Measurements from ENCODE around the gene KLHDC3.

Gene KLHDC3

GRCh38 chr6:43013843-43014433 lies at the start of gene KLHDC3, which contains the start of gene MEA1:
KLHDC3 (plus strand) TSS chr6:43014249; CDS start chr6:43017193, 2,944 bp downstream.
MEA1 (minus strand) TSS chr6:43013946; CDS start chr6:43013813, 133 bp downstream.
- in situ Hi-C loops (cut with HindIII; ENCODE audit: low pct_unique_long_range_greater_than_20kb, low sequenced_read_pairs) = no loop called here
- no peak for TF ChIP-seq JUND (IDR thresholded peaks at IDR 0.05; ENCODE audit: low read depth)
- peak; percentile 97 to 100 for DNase-seq (ENCODE audit: low read depth in 1 of 2, low spot score in 1 of 2)

GRCh38 chr6:42966571-42966970 lies 47.5 kb upstream of the KLHDC3 start:
- no peak for DNase-seq (ENCODE audit: low read depth in 1 of 2, low spot score in 1 of 2)
- TF ChIP-seq JUND (IDR thresholded peaks at IDR 0.05; ENCODE audit: low read depth) = no peak
- in situ Hi-C loops (cut with HindIII; ENCODE audit: low pct_unique_long_range_greater_than_20kb, low sequenced_read_pairs) = no loop called here

- in situ Hi-C loops (cut with HindIII; ENCODE audit: low pct_unique_long_range_greater_than_20kb, low sequenced_read_pairs) = no loop called here
- TF ChIP-seq JUND (IDR thresholded peaks at IDR 0.05; ENCODE audit: low read depth) = no peak
- no peak for DNase-seq (ENCODE audit: low read depth in 1 of 2, low spot score in 1 of 2)
These were observed 46.8 kb upstream of the KLHDC3 start for GRCh38 chr6:42967228-42967627.

GRCh38 chr6:42968126-42968701 lies 45.8 kb upstream of the KLHDC3 start:
- no peak for TF ChIP-seq JUND (IDR thresholded peaks at IDR 0.05; ENCODE audit: low read depth)
- in situ Hi-C loops (cut with HindIII; ENCODE audit: low pct_unique_long_range_greater_than_20kb, low sequenced_read_pairs) = no loop called here

GRCh38 chr6:42968783-42969182 lies 45.3 kb upstream of the KLHDC3 start:
- TF ChIP-seq JUND (IDR thresholded peaks at IDR 0.05; ENCODE audit: low read depth) = no peak
- in situ Hi-C loops (cut with HindIII; ENCODE audit: low pct_unique_long_range_greater_than_20kb, low sequenced_read_pairs) = no loop called here
- no peak for DNase-seq (ENCODE audit: low read depth in 1 of 2, low spot score in 1 of 2)

More at GRCh38 chr6:42968126-42968701, 45.8 kb upstream of the KLHDC3 start:
- no peak for DNase-seq (ENCODE audit: low read depth in 1 of 2, low spot score in 1 of 2)

- TF ChIP-seq JUND (IDR thresholded peaks at IDR 0.05; ENCODE audit: low read depth) = no peak
- in situ Hi-C loops (cut with HindIII; ENCODE audit: low pct_unique_long_range_greater_than_20kb, low sequenced_read_pairs) = no loop called here
- DNase-seq (ENCODE audit: low read depth in 1 of 2, low spot score in 1 of 2) = no peak
These were observed 44.6 kb upstream of the KLHDC3 start for GRCh38 chr6:42969431-42969830.

- TF ChIP-seq JUND (IDR thresholded peaks at IDR 0.05; ENCODE audit: low read depth) = no peak
- in situ Hi-C loops (cut with HindIII; ENCODE audit: low pct_unique_long_range_greater_than_20kb, low sequenced_read_pairs) = no loop called here
- no peak for DNase-seq (ENCODE audit: low read depth in 1 of 2, low spot score in 1 of 2)
These were observed 44.1 kb upstream of the KLHDC3 start for GRCh38 chr6:42969934-42970333.

- in situ Hi-C loops (cut with HindIII; ENCODE audit: low pct_unique_long_range_greater_than_20kb, low sequenced_read_pairs) = no loop called here
- no peak for DNase-seq (ENCODE audit: low read depth in 1 of 2, low spot score in 1 of 2)
- no peak for TF ChIP-seq JUND (IDR thresholded peaks at IDR 0.05; ENCODE audit: low read depth)
These were observed 43.0 kb upstream of the KLHDC3 start for GRCh38 chr6:42970871-42971612.

GRCh38 chr6:42971746-42972327 lies 42.2 kb upstream of the KLHDC3 start:
- no peak for DNase-seq (ENCODE audit: low read depth in 1 of 2, low spot score in 1 of 2)
- in situ Hi-C loops (cut with HindIII; ENCODE audit: low pct_unique_long_range_greater_than_20kb, low sequenced_read_pairs) = no loop called here
- TF ChIP-seq JUND (IDR thresholded peaks at IDR 0.05; ENCODE audit: low read depth) = no peak

GRCh38 chr6:42973926-42974325 lies 40.1 kb upstream of the KLHDC3 start:
- in situ Hi-C loops (cut with HindIII; ENCODE audit: low pct_unique_long_range_greater_than_20kb, low sequenced_read_pairs) = no loop called here
- DNase-seq (ENCODE audit: low read depth in 1 of 2, low spot score in 1 of 2) = no peak
- no peak for TF ChIP-seq JUND (IDR thresholded peaks at IDR 0.05; ENCODE audit: low read depth)

GRCh38 chr6:42974919-42975505 lies 39.0 kb upstream of the KLHDC3 start:
- in situ Hi-C loops (cut with HindIII; ENCODE audit: low pct_unique_long_range_greater_than_20kb, low sequenced_read_pairs) = no loop called here
- no peak for DNase-seq (ENCODE audit: low read depth in 1 of 2, low spot score in 1 of 2)
- no peak for TF ChIP-seq JUND (IDR thresholded peaks at IDR 0.05; ENCODE audit: low read depth)

- in situ Hi-C loops (cut with HindIII; ENCODE audit: low pct_unique_long_range_greater_than_20kb, low sequenced_read_pairs) = no loop called here
- DNase-seq (ENCODE audit: low read depth in 1 of 2, low spot score in 1 of 2) = peak in 1 of 2 experiments; percentile 41
- no peak for TF ChIP-seq JUND (IDR thresholded peaks at IDR 0.05; ENCODE audit: low read depth)
These were observed 35.6 kb upstream of the KLHDC3 start for GRCh38 chr6:42978487-42978838.

Data from T47D (cell line).